Limb (tissue), 2 donors: ENCODE measurements around the gene ZFYVE1.
"Not testable (repeated sequence)": the region's sequence is repeated elsewhere in the genome, so short reads cannot be mapped to it uniquely, and the experiment has no call there.

ENCODE experiments used
- DNase-seq, 2 donors: peaks; one replicate each; pipeline ENCODE4 v3.0.0-alpha.2; 2016; ENCODE audit errors: extremely low spot score in 2 of 2

The ZFYVE1 gene

GRCh38 chr14:72958548-72958947, 68.4 kb downstream of the ZFYVE1 start:
- no peak for DNase-seq

- DNase-seq, result no peak
These were observed 69.7 kb downstream of the ZFYVE1 start for GRCh38 chr14:72957213-72957612.

GRCh38 chr14:72956741-72957140, 70.2 kb downstream of the ZFYVE1 start:
- DNase-seq, result not testable (repeated sequence)

GRCh38 chr14:72952171-72952570, 74.7 kb downstream of the ZFYVE1 start:
- no peak for DNase-seq

- peak; percentile 36 to 81 for DNase-seq
These were observed 78.3 kb downstream of the ZFYVE1 start for GRCh38 chr14:72948481-72949138.

- DNase-seq, result no peak
These were observed 79.3 kb downstream of the ZFYVE1 start for GRCh38 chr14:72947366-72948160.

- DNase-seq, result no peak
These were observed 80.4 kb downstream of the ZFYVE1 start for GRCh38 chr14:72946491-72946890.

- no peak for DNase-seq
These were observed 81.4 kb downstream of the ZFYVE1 start for GRCh38 chr14:72945356-72946027.

GRCh38 chr14:72943876-72944430, 83.0 kb downstream of the ZFYVE1 start:
- DNase-seq, result no peak

GRCh38 chr14:72942934-72943333, 84.0 kb downstream of the ZFYVE1 start:
- DNase-seq, result no peak

- DNase-seq, result no peak
These were observed 85.5 kb downstream of the ZFYVE1 start for GRCh38 chr14:72941286-72941985.

GRCh38 chr14:72939630-72940029, 87.3 kb downstream of the ZFYVE1 start:
- DNase-seq, result no peak

GRCh38 chr14:72932893-72933292, 94.0 kb downstream of the ZFYVE1 start:
- no peak for DNase-seq

- no peak for DNase-seq
These were observed 97.4 kb downstream of the ZFYVE1 start for GRCh38 chr14:72929316-72930080.

- no peak for DNase-seq
These were observed 98.0 kb downstream of the ZFYVE1 start for GRCh38 chr14:72928872-72929271.

- DNase-seq, result peak; percentile 95 to 98
These were observed 100.4 kb downstream of the ZFYVE1 start, which contains the start of gene DCAF4 for GRCh38 chr14:72926292-72927028. Gene DCAF4 (plus strand): TSS chr14:72926464. CDS start chr14:72937979, 11,515 bp downstream.

- no peak for DNase-seq
These were observed 101.1 kb downstream of the ZFYVE1 start for GRCh38 chr14:72925815-72926291.

GRCh38 chr14:72925171-72925759, 101.6 kb downstream of the ZFYVE1 start:
- DNase-seq, result peak in 1 of 2 donors; percentile 53

- no peak for DNase-seq
These were observed 102.6 kb downstream of the ZFYVE1 start for GRCh38 chr14:72924337-72924736.
